IPS-18a (cell line): ENCODE data around the gene PLBD1.

Experiments
- H3K27ac ChIP-seq: one replicate; pipeline ENCODE4 v1.5.1; 2013; ENCODE audit warnings: low read length
- H3K27me3 ChIP-seq: one replicate; pipeline ENCODE4 v1.6.1; 2013; ENCODE audit warnings: mild to moderate bottlenecking, low read length; ENCODE audit not compliant: control insufficient read depth, insufficient read depth
- H3K36me3 ChIP-seq: one replicate; pipeline ENCODE4 v1.6.1; 2013; ENCODE audit warnings: low read depth, low read length; ENCODE audit not compliant: control insufficient read depth
- H3K4me1 ChIP-seq: one replicate; pipeline ENCODE4 v1.6.1; 2013; ENCODE audit warnings: low read depth, low read length; ENCODE audit not compliant: control insufficient read depth
- H3K4me3 ChIP-seq: one replicate; pipeline ENCODE4 v1.5.1; 2013; ENCODE audit warnings: low read length
- H3K9ac ChIP-seq: one replicate; pipeline ENCODE4 v1.6.1; 2013; ENCODE audit warnings: mild to moderate bottlenecking, low read length, moderate library complexity
- H3K9me3 ChIP-seq: one replicate; pipeline ENCODE4 v1.6.1; 2013; ENCODE audit warnings: low read depth, low read length; ENCODE audit not compliant: control insufficient read depth

Gene PLBD1

DNA sequence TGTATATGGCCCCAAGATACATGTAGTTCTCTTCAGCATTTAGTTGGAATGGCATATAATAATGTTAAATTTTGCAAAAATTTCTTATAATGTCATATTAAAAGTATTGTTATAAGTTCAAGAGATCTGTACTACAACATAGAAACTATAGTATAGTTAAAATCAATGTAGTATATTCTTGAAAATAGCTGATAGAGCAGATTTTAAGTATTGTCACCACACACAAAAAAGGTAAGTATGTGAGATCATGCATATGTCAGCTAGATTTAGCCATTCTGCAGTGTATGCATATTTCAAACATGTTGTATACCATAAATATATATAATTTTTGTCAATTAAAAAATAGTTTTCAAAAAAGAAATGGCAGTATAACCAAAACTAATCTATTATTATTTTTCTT, 86.5 kb downstream of the PLBD1 start:
- Histone ChIP-seq H3K36me3 (peaks cover 84% of the 10 kb centered on the region), H3K9ac (no peak overlapping the region)

DNA sequence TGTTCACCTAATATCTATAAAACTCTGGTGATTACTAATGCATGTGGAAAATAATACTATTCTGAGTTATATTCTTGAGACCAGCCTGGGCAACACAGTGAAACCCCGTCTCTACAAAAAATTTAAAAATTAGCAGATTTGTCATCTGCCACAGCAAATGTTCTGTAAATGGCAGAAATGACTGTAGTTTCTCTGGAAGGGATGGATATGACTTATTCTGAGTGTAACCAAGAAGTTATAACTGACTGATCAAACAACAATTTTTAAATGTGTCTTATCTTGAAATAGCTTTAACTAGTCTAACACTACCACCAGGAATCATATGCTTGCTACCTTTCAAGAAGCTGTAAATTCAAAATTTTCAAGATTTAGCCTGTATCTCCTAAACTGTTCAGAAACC, 88.7 kb downstream of the PLBD1 start:
- peaks cover 81% of the 10 kb centered on the region for H3K36me3 ChIP-seq
- H3K4me1 ChIP-seq: no peaks in the 10 kb centered on the region

More for the DNA sequence above, 86.5 kb downstream of the PLBD1 start:
- Histone ChIP-seq H3K27ac (no peak overlapping the region), H3K4me1 (no peaks in the 10 kb centered on the region), H3K4me3 (no peak overlapping the region), H3K27me3 (no peaks in the 10 kb centered on the region), H3K9me3 (no peaks in the 10 kb centered on the region)

DNA sequence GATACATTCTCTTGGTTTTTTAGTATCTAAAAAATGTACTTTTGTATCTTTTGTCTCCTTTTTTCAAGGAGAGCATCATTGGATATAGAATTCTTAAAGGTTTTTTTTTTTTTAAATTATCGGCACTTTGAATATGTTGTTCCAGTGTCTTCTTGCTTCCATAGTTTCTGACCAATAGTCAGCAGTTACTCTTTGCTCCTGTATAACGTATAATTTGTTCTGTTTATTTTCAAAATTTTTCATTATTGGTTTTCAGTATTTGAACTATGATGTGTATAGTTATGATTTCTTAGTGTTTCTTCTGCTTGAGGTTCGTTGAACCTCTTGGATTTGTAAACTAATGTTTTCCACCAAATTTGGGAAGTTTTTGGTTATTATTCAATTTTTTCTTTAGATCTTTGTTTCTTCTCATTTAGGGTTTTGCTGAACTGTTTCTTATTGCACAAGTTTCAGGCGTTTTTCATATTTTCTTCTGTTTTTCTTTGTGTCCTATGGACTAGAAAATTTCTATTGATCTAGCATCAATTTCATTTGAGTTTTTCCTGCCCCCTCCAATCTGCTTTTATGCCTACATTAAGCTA, 93.9 kb downstream of the PLBD1 start:
- Histone ChIP-seq H3K9ac (no peak overlapping the region), H3K4me3 (no peak overlapping the region), H3K27me3 (no peaks in the 10 kb centered on the region), H3K27ac (no peak overlapping the region), H3K9me3 (peaks cover 19% of the 10 kb centered on the region), H3K36me3 (peaks cover 57% of the 10 kb centered on the region), H3K4me1 (no peaks in the 10 kb centered on the region)

More for the DNA sequence above, 88.7 kb downstream of the PLBD1 start:
- no peak overlapping the region for H3K9ac ChIP-seq
- no peak overlapping the region for H3K27ac ChIP-seq
- H3K4me3 ChIP-seq: no peak overlapping the region
- H3K27me3 ChIP-seq: no peaks in the 10 kb centered on the region
- H3K9me3 ChIP-seq: peaks cover 5% of the 10 kb centered on the region

DNA sequence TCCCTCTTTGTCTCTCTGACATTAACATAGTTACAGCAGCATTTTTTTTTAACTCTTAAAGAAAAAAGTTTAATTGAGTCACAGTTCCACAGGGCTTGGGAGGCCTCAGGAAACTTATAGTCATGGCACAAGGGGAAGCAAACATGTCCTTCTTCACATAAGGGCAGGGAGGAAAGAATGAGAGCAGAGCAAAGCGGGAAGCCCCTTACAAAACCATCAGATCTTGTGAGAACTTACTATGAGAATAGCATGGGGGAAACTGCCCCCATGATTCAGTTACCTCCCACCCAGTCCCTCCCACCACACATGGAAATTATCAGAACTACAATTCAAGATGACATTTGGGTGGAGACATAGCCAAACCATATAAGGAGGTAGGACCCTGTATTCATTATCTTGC, 96.2 kb downstream of the PLBD1 start:
- no peak overlapping the region for H3K27ac ChIP-seq
- no peak overlapping the region for H3K9ac ChIP-seq
- H3K36me3 ChIP-seq: peaks cover 61% of the 10 kb centered on the region
- no peaks in the 10 kb centered on the region for H3K27me3 ChIP-seq
- no peak overlapping the region for H3K4me3 ChIP-seq
- peaks cover 19% of the 10 kb centered on the region for H3K9me3 ChIP-seq
- H3K4me1 ChIP-seq: no peaks in the 10 kb centered on the region

DNA sequence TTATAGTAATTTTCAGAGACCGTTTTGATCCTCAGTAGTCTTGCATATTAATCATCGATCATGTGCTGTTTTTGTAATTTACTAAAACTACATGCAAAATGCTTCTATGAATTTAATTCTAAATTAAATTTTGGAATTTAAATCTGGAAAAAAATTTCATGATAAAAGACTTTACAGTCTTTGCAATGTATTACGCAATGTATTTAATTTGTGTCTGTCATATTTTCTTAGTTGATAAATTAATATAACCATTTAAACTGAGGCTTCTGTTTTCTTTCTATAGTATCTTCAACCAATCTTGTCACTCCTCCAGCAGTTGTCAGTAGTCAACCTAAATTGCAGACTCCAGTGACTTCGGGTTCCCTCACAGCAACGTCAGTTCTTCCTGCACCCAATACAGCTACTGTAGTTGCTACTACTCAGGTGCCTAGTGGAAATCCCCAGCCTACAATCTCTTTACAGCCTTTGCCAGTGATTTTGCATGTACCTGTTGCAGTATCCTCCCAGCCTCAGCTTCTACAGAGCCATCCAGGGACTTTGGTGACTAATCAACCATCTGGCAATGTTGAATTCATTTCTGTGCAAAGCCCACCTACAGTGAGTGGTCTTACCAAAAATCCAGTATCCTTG, 107.4 kb downstream of the PLBD1 start:
- no peak overlapping the region for H3K27ac ChIP-seq
- peaks cover 13% of the 10 kb centered on the region for H3K4me1 ChIP-seq
- H3K9ac ChIP-seq: no peak overlapping the region
- no peaks in the 10 kb centered on the region for H3K27me3 ChIP-seq
- H3K9me3 ChIP-seq: no peaks in the 10 kb centered on the region
- peaks cover 59% of the 10 kb centered on the region for H3K36me3 ChIP-seq
- H3K4me3 ChIP-seq: no peak overlapping the region

DNA sequence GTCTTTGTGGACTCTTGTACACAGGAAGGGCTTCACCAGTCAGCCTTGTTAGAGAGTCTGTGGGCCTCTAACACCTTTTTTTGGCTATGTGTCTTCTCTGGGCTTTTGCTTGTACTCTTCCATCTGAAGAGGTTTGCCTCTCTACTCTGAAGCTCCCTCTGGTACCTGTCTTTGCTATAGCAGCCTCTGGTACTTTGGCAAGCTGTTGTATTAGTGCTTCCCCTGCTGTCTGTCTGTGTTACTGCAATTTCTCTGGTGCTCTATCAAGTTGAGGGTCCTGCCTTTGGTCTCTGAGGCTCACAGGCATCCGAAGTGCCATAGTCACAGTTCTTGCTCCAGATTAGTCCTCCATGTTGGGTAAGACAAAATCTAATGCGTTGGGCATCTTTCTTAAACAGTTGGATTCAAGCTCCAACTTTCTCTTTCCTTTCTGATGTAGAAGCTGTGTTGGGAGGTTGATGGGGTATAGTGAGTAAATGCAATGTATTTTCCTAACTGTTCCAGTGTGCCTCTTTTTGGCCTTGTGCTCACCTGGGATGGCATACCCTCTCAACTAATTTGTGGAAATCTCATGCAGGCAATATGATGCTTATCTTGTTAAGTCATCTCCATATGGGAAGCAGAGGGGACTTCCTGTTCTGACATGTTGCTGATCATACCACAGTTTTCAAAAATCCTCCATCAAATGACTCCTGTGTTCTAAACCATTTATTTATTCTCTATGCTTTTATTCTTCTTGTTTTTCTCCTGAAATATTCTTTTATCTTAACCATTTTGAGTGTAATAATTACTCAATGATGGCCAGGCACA, 113.4 kb downstream of the PLBD1 start:
- H3K9me3 ChIP-seq: no peaks in the 10 kb centered on the region
- no peaks in the 10 kb centered on the region for H3K27me3 ChIP-seq
- no peak overlapping the region for H3K4me3 ChIP-seq
- peaks cover 39% of the 10 kb centered on the region for H3K36me3 ChIP-seq
- no peak overlapping the region for H3K27ac ChIP-seq
- H3K9ac ChIP-seq: no peak overlapping the region
- peaks cover 9% of the 10 kb centered on the region for H3K4me1 ChIP-seq
